KMS-11 (cell line): Measurements from ENCODE around the gene URB1.

Experiments
- H2AFZ ChIP-seq: fragments of 200-600 bp; sonication (generic); 2 replicates; pipeline ENCODE4 v1.6.1; 2016; ENCODE audit warnings: antibody characterized with exemption, mixed run types, low read depth
- H3K27ac ChIP-seq: fragments of 200-600 bp; sonication (generic); 2 replicates; pipeline ENCODE4 v1.6.1; 2016; ENCODE audit warnings: mild to moderate bottlenecking, mixed run types
- H3K27me3 ChIP-seq: fragments of 200-600 bp; sonication (generic); 2 replicates; pipeline ENCODE4 v1.6.1; 2017; ENCODE audit warnings: mild to moderate bottlenecking, low read depth, mixed run types, moderate library complexity; ENCODE audit not compliant: insufficient read depth
- H3K36me3 ChIP-seq: fragments of 200-600 bp; sonication (generic); 2 replicates; pipeline ENCODE4 v1.6.1; 2017; ENCODE audit warnings: mild to moderate bottlenecking, mixed run types; ENCODE audit not compliant: insufficient read depth
- H3K4me1 ChIP-seq: fragments of 200-600 bp; sonication (generic); 2 replicates; pipeline ENCODE4 v1.6.1; 2016; ENCODE audit warnings: mild to moderate bottlenecking, low read depth, mixed run types; ENCODE audit not compliant: poor library complexity, severe bottlenecking
- H3K4me2 ChIP-seq: fragments of 200-600 bp; sonication (generic); 2 replicates; pipeline ENCODE4 v1.7.0; 2016; ENCODE audit warnings: mild to moderate bottlenecking, mixed run types
- H3K4me3 ChIP-seq: fragments of 200-600 bp; sonication (generic); IDR thresholded peaks from 2 replicates; pipeline ENCODE4 v1.6.1; 2017; ENCODE audit warnings: low read depth, low read length, mixed read lengths; ENCODE audit not compliant: insufficient read depth
- H3K79me2 ChIP-seq: fragments of 200-600 bp; sonication (generic); 2 replicates; pipeline ENCODE4 v1.6.1; 2016; ENCODE audit warnings: low read depth, mixed run types; ENCODE audit not compliant: insufficient read depth
- H3K9ac ChIP-seq: fragments of 200-600 bp; sonication (generic); 2 replicates; pipeline ENCODE4 v1.6.1; 2016; ENCODE audit warnings: mild to moderate bottlenecking, mixed run types
- H4K20me1 ChIP-seq: fragments of 200-600 bp; sonication (generic); 2 replicates; pipeline ENCODE4 v1.6.1; 2016; ENCODE audit warnings: mild to moderate bottlenecking, mixed run types; ENCODE audit not compliant: insufficient read depth
- CTCF ChIP-seq: fragments of 200-600 bp; sonication (generic); conservative IDR thresholded peaks from 2 replicates; pipeline ENCODE4 v1.6.1; 2017; ENCODE audit warnings: low read depth, mild to moderate bottlenecking, antibody characterized with exemption, low read length, moderate library complexity, mixed read lengths

URB1 gene

GRCh38 chr21:32423320-32424190 is 30.7 kb upstream of the URB1 start:
- H3K27me3 ChIP-seq = no peaks in the 10 kb centered on the region
- H2AFZ ChIP-seq = no peak overlapping the region
- no peak overlapping the region for H3K9ac ChIP-seq
- H3K4me3 ChIP-seq = no peak overlapping the region
- H3K27ac ChIP-seq = no peak overlapping the region
- H3K4me1 ChIP-seq = no peaks in the 10 kb centered on the region
- H3K79me2 ChIP-seq = no peaks in the 10 kb centered on the region
- no peak overlapping the region for H3K4me2 ChIP-seq
- H4K20me1 ChIP-seq = no peaks in the 10 kb centered on the region
- no peak for TF ChIP-seq CTCF
- no peaks in the 10 kb centered on the region for H3K36me3 ChIP-seq

- H2AFZ ChIP-seq = no peak overlapping the region
- H3K4me2 ChIP-seq = no peak overlapping the region
- H3K79me2 ChIP-seq = no peaks in the 10 kb centered on the region
- H3K27ac ChIP-seq = no peak overlapping the region
- H3K4me1 ChIP-seq = no peaks in the 10 kb centered on the region
- H3K4me3 ChIP-seq = no peak overlapping the region
- H4K20me1 ChIP-seq = no peaks in the 10 kb centered on the region
- TF ChIP-seq CTCF = no peak
- H3K9ac ChIP-seq = no peak overlapping the region
- no peaks in the 10 kb centered on the region for H3K36me3 ChIP-seq
- no peaks in the 10 kb centered on the region for H3K27me3 ChIP-seq
These were observed 29.3 kb upstream of the URB1 start for GRCh38 chr21:32422064-32422463.

DNA sequence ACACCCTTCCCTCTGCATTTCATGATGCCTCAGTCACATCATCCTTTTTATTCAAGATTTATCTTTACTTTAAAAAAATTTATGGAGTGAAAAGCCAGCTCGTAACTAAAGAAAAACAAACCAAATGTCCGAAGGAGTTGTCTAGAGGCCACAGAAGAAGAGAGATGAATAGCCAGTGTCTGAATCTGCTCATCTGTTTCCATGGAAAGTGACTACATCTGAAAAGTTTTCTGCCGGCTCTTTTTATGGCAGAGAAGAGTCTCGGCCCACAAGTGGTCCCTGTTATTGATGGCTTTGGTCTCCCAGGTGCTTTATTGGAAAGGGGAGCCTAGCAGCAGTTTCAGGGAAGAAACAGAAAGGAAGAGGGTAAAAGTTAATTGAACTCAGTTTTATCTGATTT is 25.3 kb upstream of the URB1 start:
- Histone ChIP-seq H2AFZ (no peak overlapping the region), H3K27ac (no peak overlapping the region), H3K79me2 (no peaks in the 10 kb centered on the region), H3K36me3 (no peaks in the 10 kb centered on the region), H3K9ac (no peak overlapping the region), H3K4me3 (no peak overlapping the region), H4K20me1 (no peaks in the 10 kb centered on the region), H3K27me3 (no peaks in the 10 kb centered on the region), H3K4me1 (no peaks in the 10 kb centered on the region), H3K4me2 (no peak overlapping the region)
- no peak for TF ChIP-seq CTCF

DNA sequence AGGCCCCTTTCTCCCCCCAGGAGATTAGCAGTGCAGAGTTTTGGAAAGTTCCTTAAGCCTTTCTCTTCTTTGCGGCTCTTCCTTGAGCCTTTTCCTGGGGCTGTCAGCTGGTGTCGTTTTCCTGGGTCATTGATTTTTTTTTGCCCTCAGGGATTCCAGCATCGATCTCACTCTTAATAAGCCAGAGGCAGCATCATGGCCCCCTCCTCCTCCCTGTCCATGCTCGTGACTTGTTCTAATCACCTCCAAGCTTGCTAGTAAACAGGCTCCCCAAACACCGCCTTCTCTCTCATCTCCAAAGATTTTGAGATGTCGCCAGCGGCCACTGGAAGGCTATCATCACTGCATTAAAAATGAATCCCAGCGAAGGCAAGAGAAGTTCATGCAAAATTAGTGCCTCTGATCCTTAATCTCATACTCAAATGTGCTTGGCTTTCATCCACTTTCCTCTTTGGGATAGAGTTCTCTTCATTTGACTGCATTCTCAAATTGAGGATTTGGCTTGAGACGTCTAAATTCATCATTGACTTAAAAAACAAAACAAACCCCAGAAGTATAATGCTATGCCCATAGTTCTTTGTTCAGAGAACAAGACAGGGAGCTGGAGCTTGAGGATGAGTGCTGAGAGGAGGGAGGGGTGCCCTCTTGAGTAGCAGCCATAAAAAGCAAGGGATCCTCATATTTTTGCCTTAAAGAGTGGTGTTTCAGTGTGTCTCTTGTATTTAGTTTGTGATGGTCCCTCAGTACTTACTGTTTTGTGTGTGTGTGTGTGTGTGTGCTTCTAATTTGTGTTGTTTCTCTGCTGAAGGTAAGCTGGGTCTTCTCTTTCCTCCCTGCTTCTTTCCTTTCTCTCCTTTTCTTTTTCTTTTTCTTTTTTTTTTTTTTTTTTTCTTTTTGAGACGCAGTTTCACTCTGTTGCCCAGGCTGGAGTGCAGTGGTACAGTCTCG is 22.9 kb upstream of the URB1 start:
- no peaks in the 10 kb centered on the region for H3K4me1 ChIP-seq
- no peaks in the 10 kb centered on the region for H3K36me3 ChIP-seq
- H3K9ac ChIP-seq = no peak overlapping the region
- no peak for TF ChIP-seq CTCF
- no peak overlapping the region for H3K4me2 ChIP-seq
- H3K27me3 ChIP-seq = no peaks in the 10 kb centered on the region
- H3K4me3 ChIP-seq = no peak overlapping the region
- H3K27ac ChIP-seq = no peak overlapping the region
- H4K20me1 ChIP-seq = no peaks in the 10 kb centered on the region
- no peaks in the 10 kb centered on the region for H3K79me2 ChIP-seq
- H2AFZ ChIP-seq = no peak overlapping the region
